IMR-90 (cell line): Measurements from ENCODE around the gene C20orf202. TPM values are rescaled to one million over a fixed set of nuclear protein-coding genes. Genes with fewer than 3 reads are reported as not detected.
"Not testable (repeated sequence)": the region's sequence is repeated elsewhere in the genome, so short reads cannot be mapped to it uniquely, and the experiment has no call there.

Experiments
- ATAC-seq: fragments of 200-7000 bp; cut with Tn5 transposase; 2 replicates; pipeline ENCODE4 v1.9.1; 2020; ENCODE audit warnings: low read depth, mild to moderate bottlenecking, moderate library complexity
- BruUV-seq: library from RNA; stranded (reverse); fragments of 400-500 nt; replicated peaks from 2 replicates; lab custom pipeline; 2021; lab: Mats Ljungman, UMichigan
- CTCF ChIA-PET: fragments of 300-600 bp; formaldehyde crosslinking; extraction: SDS; loops from one replicate; lab custom pipeline; 2021; ENCODE audit warnings: antibody characterized with exemption; lab: Yijun Ruan, JAX
- POLR2A ChIA-PET: fragments of 300-600 bp; sonication (Branson Sonifier 250); formaldehyde crosslinking; loops from one replicate; lab custom pipeline; 2022; ENCODE audit warnings: antibody characterized with exemption; ENCODE audit not compliant: unreplicated experiment; lab: Charles Lee
- DNase-seq: peaks from one replicate; pipeline ENCODE4 v3.0.0; 2013
- H2AFZ ChIP-seq: replicated peaks from 2 replicates; pipeline ENCODE3; 2013; ENCODE audit warnings: low read length, mild to moderate bottlenecking; ENCODE audit not compliant: poor library complexity
- H2AK5ac ChIP-seq: 2 replicates; pipeline ENCODE4 v1.6.1; 2013; ENCODE audit warnings: low read depth, low read length, inconsistent platforms
- H2AK9ac ChIP-seq: replicated peaks from 2 replicates; pipeline ENCODE3; 2013; ENCODE audit warnings: mild to moderate bottlenecking, low read depth, low read length, moderate library complexity; ENCODE audit not compliant: poor library complexity
- H2BK120ac ChIP-seq: 2 replicates; pipeline ENCODE4 v1.6.1; 2013; ENCODE audit warnings: low read depth, low read length, inconsistent platforms
- H2BK15ac ChIP-seq: 3 replicates; pipeline ENCODE4 v1.6.1; 2013; ENCODE audit warnings: low read depth, low read length, inconsistent platforms
- H2BK20ac ChIP-seq: 2 replicates; pipeline ENCODE4 v1.6.1; 2013; ENCODE audit warnings: low read depth, mild to moderate bottlenecking, inconsistent platforms, low read length, moderate library complexity
- H2BK5ac ChIP-seq: 2 replicates; pipeline ENCODE4 v1.6.1; 2013; ENCODE audit warnings: mild to moderate bottlenecking, low read depth, low read length, inconsistent platforms; ENCODE audit not compliant: poor library complexity, severe bottlenecking
- H3K14ac ChIP-seq: replicated peaks from 2 replicates; pipeline ENCODE4 v1.6.1; 2013; ENCODE audit warnings: low read depth, low read length, inconsistent platforms
- H3K18ac ChIP-seq: 2 replicates; pipeline ENCODE4 v1.6.1; 2013; ENCODE audit warnings: low read depth, low read length, control low read depth
- H3K23ac ChIP-seq: 2 replicates; pipeline ENCODE4 v1.6.1; 2013; ENCODE audit warnings: low read depth, low read length, inconsistent platforms
- H3K27ac ChIP-seq: 2 replicates; pipeline ENCODE4 v1.5.1; 2013; ENCODE audit warnings: mild to moderate bottlenecking, control low read depth, low read length; ENCODE audit not compliant: insufficient read depth
- H3K27me3 ChIP-seq: 2 replicates; pipeline ENCODE4 v1.6.1; 2013; ENCODE audit warnings: low read length; ENCODE audit not compliant: control insufficient read depth, insufficient read depth
- H3K36me3 ChIP-seq: 2 replicates; pipeline ENCODE4 v1.6.1; 2013; ENCODE audit warnings: low read length, mixed read lengths; ENCODE audit not compliant: control insufficient read depth, insufficient read depth
- H3K4ac ChIP-seq: 2 replicates; pipeline ENCODE4 v1.6.1; 2013; ENCODE audit warnings: low read depth, low read length, inconsistent platforms
- H3K4me1 ChIP-seq: 2 replicates; pipeline ENCODE4 v1.6.1; 2013; ENCODE audit warnings: low read length, mixed read lengths; ENCODE audit not compliant: control insufficient read depth, insufficient read depth
- H3K4me2 ChIP-seq: 2 replicates; pipeline ENCODE4 v1.6.1; 2013; ENCODE audit warnings: low read depth, mild to moderate bottlenecking, control low read depth, low read length, moderate library complexity
- H3K4me3 ChIP-seq: 2 replicates; pipeline ENCODE4 v1.5.1; 2013; ENCODE audit warnings: low read depth, mild to moderate bottlenecking, control low read depth, low read length, moderate library complexity; ENCODE audit not compliant: insufficient read depth
- H3K56ac ChIP-seq: 2 replicates; pipeline ENCODE4 v1.6.1; 2013; ENCODE audit warnings: low read length, inconsistent platforms; ENCODE audit not compliant: insufficient read depth; ENCODE audit errors: extremely low read depth
- H3K79me1 ChIP-seq, 2 experiments: 2 replicates each; pipeline ENCODE4 v1.6.1; 2013; ENCODE audit warnings: low read length in 2 of 2, inconsistent platforms in 1 of 2, low read depth in 1 of 2
- H3K9ac ChIP-seq: 2 replicates; pipeline ENCODE4 v1.6.1; 2013; ENCODE audit warnings: low read depth, low read length, control low read depth
- H3K9me1 ChIP-seq: 2 replicates; pipeline ENCODE4 v1.6.1; 2013; ENCODE audit warnings: low read length, inconsistent platforms; ENCODE audit not compliant: insufficient read depth
- H3K9me3 ChIP-seq: 2 replicates; pipeline ENCODE4 v1.6.1; 2013; ENCODE audit warnings: low read length; ENCODE audit not compliant: control insufficient read depth, insufficient read depth
- H4K20me1 ChIP-seq: 2 replicates; pipeline ENCODE4 v1.6.1; 2013; ENCODE audit warnings: low read length, inconsistent platforms; ENCODE audit not compliant: insufficient read depth
- H4K5ac ChIP-seq: 2 replicates; pipeline ENCODE4 v1.6.1; 2013; ENCODE audit warnings: mild to moderate bottlenecking, low read depth, low read length, control low read depth
- H4K8ac ChIP-seq, 2 experiments: 2 replicates each; pipeline ENCODE4 v1.6.1; 2013; ENCODE audit warnings: low read depth in 2 of 2, low read length in 2 of 2, control low read depth in 1 of 2, inconsistent platforms in 1 of 2
- H4K91ac ChIP-seq: 2 replicates; pipeline ENCODE4 v1.6.1; 2013; ENCODE audit warnings: low read depth, low read length, inconsistent platforms; ENCODE audit not compliant: insufficient read depth
- WGBS, 2 experiments: methylation state at CpG; one replicate each; pipeline versions ENCODE4 v1.1.5 to v1.1.7; 2013; ENCODE audit warnings: missing lambda C conversion rate in 2 of 2; ENCODE audit not compliant: insufficient read length in 1 of 2; ENCODE audit errors: extremely low coverage in 2 of 2; 5-methylcytosine and 5-hydroxymethylcytosine counted together
- dilution Hi-C: fragments of 300-500 bp; cut with HindIII; formaldehyde crosslinking; loops from one replicate; pipeline ENCODE4 v1.14.3; 2018; ENCODE audit warnings: low sequenced_read_pairs; ENCODE audit not compliant: unreplicated experiment
- in situ Hi-C: fragments of 300-500 bp; cut with MboI; formaldehyde crosslinking; loops from 3 replicates; pipeline ENCODE4 v1.14.3; 2019; ENCODE audit warnings: low sequenced_read_pairs, inconsistent platforms, mixed read lengths
- intact Hi-C: fragments of 100-400 bp; cut with micrococcal nuclease; formaldehyde crosslinking; loops from 2 replicates; pipeline ENCODE4 v1.10.0; 2022
- polyA plus RNA-seq, 3 experiments: library from polyadenylated mRNA; depleted of rRNA; stranded (reverse); fragments of >200 nt; gene quantifications; 2 replicates each; pipeline ENCODE4 v1.2.3, GENCODE V29; 2012; ENCODE audit warnings: low replicate concordance in 1 of 3
- total RNA-seq: library from RNA; depleted of rRNA; stranded (reverse); fragments of >200 nt; gene quantifications from 2 replicates; pipeline ENCODE4 v1.2.3, GENCODE V29; 2012

C20orf202 gene
- total and polyA plus RNA-seq, 2 of the 4 experiments (the other 2 are of a cell fraction) = not detected

DNA sequence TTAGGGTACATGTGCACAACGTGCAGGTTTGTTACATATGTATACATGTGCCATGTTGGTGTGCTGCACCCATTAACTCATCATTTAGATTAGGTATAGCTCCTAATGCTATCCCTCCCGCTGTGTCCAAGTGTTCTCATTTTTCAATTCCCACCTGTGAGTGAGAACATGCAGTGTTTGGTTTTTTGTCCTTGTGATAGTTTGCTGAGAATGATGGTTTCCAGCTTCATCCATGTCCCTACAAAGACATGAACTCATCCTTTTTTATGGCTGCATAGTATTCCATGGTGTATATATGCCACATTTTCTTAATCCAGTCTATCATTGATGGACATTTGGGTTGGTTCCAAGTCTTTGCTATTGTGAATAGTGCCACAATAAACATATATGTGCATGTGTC, 47.0 kb downstream of the C20orf202 start:
- H4K8ac ChIP-seq, H4K20me1 ChIP-seq, dilution Hi-C loops, H3K9ac ChIP-seq, H3K4me2 ChIP-seq, H3K56ac ChIP-seq, H2AK9ac ChIP-seq, H3K18ac ChIP-seq, H2BK120ac ChIP-seq, H3K9me3 ChIP-seq, H3K79me1 ChIP-seq, H3K27ac ChIP-seq, POLR2A ChIA-PET, H3K4me1 ChIP-seq, H2BK5ac ChIP-seq, H2BK15ac ChIP-seq, DNase-seq, H3K36me3 ChIP-seq, in situ Hi-C loops, H2AFZ ChIP-seq, ATAC-seq, H2AK5ac ChIP-seq, H4K91ac ChIP-seq, H2BK20ac ChIP-seq, H3K14ac ChIP-seq, H4K5ac ChIP-seq, H3K4me3 ChIP-seq, BruUV-seq, CTCF ChIA-PET, H3K23ac ChIP-seq, H3K4ac ChIP-seq, H3K9me1 ChIP-seq, intact Hi-C loops: not testable (repeated sequence)
- peaks cover 10% of the 10 kb centered on the region for H3K27me3 ChIP-seq
- no CpG with 5 or more reads among the region's 2 CpGs for WGBS, 2 experiments
